Measurements from ENCODE around the gene EIF4G3.

- TF ChIP-seq, protein P1, sequence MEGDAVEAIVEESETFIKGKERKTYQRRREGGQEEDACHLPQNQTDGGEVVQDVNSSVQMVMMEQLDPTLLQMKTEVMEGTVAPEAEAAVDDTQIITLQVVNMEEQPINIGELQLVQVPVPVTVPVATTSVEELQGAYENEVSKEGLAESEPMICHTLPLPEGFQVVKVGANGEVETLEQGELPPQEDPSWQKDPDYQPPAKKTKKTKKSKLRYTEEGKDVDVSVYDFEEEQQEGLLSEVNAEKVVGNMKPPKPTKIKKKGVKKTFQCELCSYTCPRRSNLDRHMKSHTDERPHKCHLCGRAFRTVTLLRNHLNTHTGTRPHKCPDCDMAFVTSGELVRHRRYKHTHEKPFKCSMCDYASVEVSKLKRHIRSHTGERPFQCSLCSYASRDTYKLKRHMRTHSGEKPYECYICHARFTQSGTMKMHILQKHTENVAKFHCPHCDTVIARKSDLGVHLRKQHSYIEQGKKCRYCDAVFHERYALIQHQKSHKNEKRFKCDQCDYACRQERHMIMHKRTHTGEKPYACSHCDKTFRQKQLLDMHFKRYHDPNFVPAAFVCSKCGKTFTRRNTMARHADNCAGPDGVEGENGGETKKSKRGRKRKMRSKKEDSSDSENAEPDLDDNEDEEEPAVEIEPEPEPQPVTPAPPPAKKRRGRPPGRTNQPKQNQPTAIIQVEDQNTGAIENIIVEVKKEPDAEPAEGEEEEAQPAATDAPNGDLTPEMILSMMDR (IDR thresholded peaks at IDR 0.05), result no peak
- no peak for TF ChIP-seq POLR2A (IDR thresholded peaks at IDR 0.05)
Measured at GRCh38 chr1:21184276-21184675, 7.6 kb upstream of the EIF4G3 start.
